GM13977 (cell line): ENCODE results near the gene CTSO.

ENCODE experiments used
- DNase-seq: peaks from one replicate; pipeline ENCODE4 v3.0.0; 2012; ENCODE audit warnings: low spot score
- CTCF ChIP-seq: IDR thresholded peaks from 2 replicates; pipeline ENCODE4 v1.5.1; 2012; ENCODE audit warnings: mild to moderate bottlenecking, control low read depth; ENCODE audit not compliant: insufficient read depth; ENCODE audit errors: extremely low read depth, missing control alignments
- in situ Hi-C: fragments of 300-500 bp; cut with MboI; formaldehyde crosslinking; loops from one replicate; pipeline ENCODE4 v1.12.0; 2022; ENCODE audit warnings: low sequenced_read_pairs, low pct_unique_long_range_greater_than_20kb, mixed read lengths, inconsistent platforms; ENCODE audit not compliant: unreplicated experiment

The CTSO gene

GRCh38 chr4:155966731-155967395 lies 13.2 kb upstream of the CTSO start:
- no peak for DNase-seq
- TF ChIP-seq CTCF, result no peak
- in situ Hi-C loops, result loop anchor here (25.0 kb wide), 1 partner anchor 420 kb away; no protein-coding TSS in a partner anchor

- no peak for DNase-seq
- TF ChIP-seq CTCF, result no peak
- in situ Hi-C loops, result loop anchor here (25.0 kb wide), 1 partner anchor 421 kb away; no protein-coding TSS in a partner anchor
Observed at GRCh38 chr4:155966171-155966570, 12.5 kb upstream of the CTSO start.

GRCh38 chr4:155964016-155964891 lies 10.6 kb upstream of the CTSO start:
- in situ Hi-C loops, result loop anchor here (25.0 kb wide), 1 partner anchor 423 kb away; no protein-coding TSS in a partner anchor
- no peak for TF ChIP-seq CTCF
- no peak for DNase-seq

GRCh38 chr4:155962767-155963166 lies 9.1 kb upstream of the CTSO start:
- in situ Hi-C loops, result loop anchor here (25.0 kb wide), 1 partner anchor 425 kb away; no protein-coding TSS in a partner anchor
- DNase-seq, result no peak
- no peak for TF ChIP-seq CTCF

GRCh38 chr4:155961575-155961974 lies 7.9 kb upstream of the CTSO start:
- in situ Hi-C loops, result loop anchor here (25.0 kb wide), 1 partner anchor 426 kb away; no protein-coding TSS in a partner anchor
- no peak for TF ChIP-seq CTCF
- no peak for DNase-seq

GRCh38 chr4:155960522-155960921 lies 6.9 kb upstream of the CTSO start:
- in situ Hi-C loops, result loop anchor here (25.0 kb wide), 1 partner anchor 427 kb away; no protein-coding TSS in a partner anchor
- DNase-seq, result no peak
- no peak for TF ChIP-seq CTCF
